Aorta (tissue), 5 donors: ENCODE data around the gene GLG1. TPM values are rescaled to one million over a fixed set of nuclear protein-coding genes. Genes with fewer than 3 reads are reported as not detected.
A peak's percentile ranks its signal among the peaks of the same experiment; 100 is the strongest.

Experiments used
- ATAC-seq: fragments of 200-7000 bp; cut with Tn5 transposase; one replicate; pipeline ENCODE4 v1.9.1; 2022; ENCODE audit warnings: moderate library complexity; ENCODE audit not compliant: low FRiP score
- DNase-seq, 2 donors: peaks; one replicate each; pipeline ENCODE4 v3.0.0-alpha.2; 2020
- H3K27ac ChIP-seq, 2 donors: one replicate each; pipeline ENCODE4 v1.5.1; 2013; ENCODE audit warnings: low read length in 2 of 2, mild to moderate bottlenecking in 2 of 2, moderate library complexity in 2 of 2, control low read depth in 1 of 2, inconsistent platforms in 1 of 2, low read depth in 1 of 2
- H3K27me3 ChIP-seq, 2 donors: one replicate each; pipeline ENCODE4 v1.6.1; 2013; ENCODE audit warnings: control low read depth in 1 of 2, low read length in 1 of 2, mild to moderate bottlenecking in 1 of 2, moderate library complexity in 1 of 2; ENCODE audit not compliant: insufficient read depth in 2 of 2, control insufficient read depth in 1 of 2
- H3K36me3 ChIP-seq, 2 donors: one replicate each; pipeline ENCODE4 v1.6.1; 2013; ENCODE audit warnings: control low read depth in 1 of 2, low read length in 1 of 2, mild to moderate bottlenecking in 1 of 2; ENCODE audit not compliant: insufficient read depth in 2 of 2, control insufficient read depth in 1 of 2
- H3K4me1 ChIP-seq, 2 donors: one replicate each; pipeline ENCODE4 v1.6.1; 2013; ENCODE audit warnings: low read length in 2 of 2, control low read depth in 1 of 2, mild to moderate bottlenecking in 1 of 2, moderate library complexity in 1 of 2; ENCODE audit not compliant: insufficient read depth in 2 of 2, control insufficient read depth in 1 of 2
- H3K4me3 ChIP-seq, 2 donors: one replicate each; pipeline ENCODE4 v1.5.1; 2013; ENCODE audit warnings: low read length in 2 of 2, control low read depth in 1 of 2, mild to moderate bottlenecking in 1 of 2
- H3K9me3 ChIP-seq: one replicate; pipeline ENCODE4 v1.6.1; 2013; ENCODE audit warnings: mild to moderate bottlenecking, low read length; ENCODE audit not compliant: control insufficient read depth
- WGBS, 2 donors: extraction: QIAGEN DNeasy Blood & Tissue Kit; methylation state at CpG; one replicate each; pipeline ENCODE4 v1.1.7; 2013; 5-methylcytosine and 5-hydroxymethylcytosine counted together
- intact Hi-C, 2 donors: fragments of 100-400 bp; cut with DNase I; formaldehyde crosslinking; loops; one replicate each; pipeline versions ENCODE4 v1.14.2 to v1.15.0; 2022
- polyA plus RNA-seq, 2 donors: library from polyadenylated mRNA; stranded (reverse); fragments of 200-250 nt; gene quantifications; one replicate each; pipeline ENCODE4 v1.2.3, GENCODE V29; 2013
- total RNA-seq, 2 donors: library from RNA; stranded (reverse); fragmentation: NEBNext Ultra II Directional; extraction: Animal tissue kit (Norgen Biotek cat#: 25700); gene quantifications; one replicate each; pipeline ENCODE4 v1.2.1, GENCODE V29; 2021
- donor health status: healthy with polysubstance abuse.
- donor health status: Bipolar disorder and iron deficiency.
- donor health status: DM: no; HTN: no; CAD: no.
- donor health status: DM: no; HTN: no; CAD: no.
- donor health status: DM: yes; HTN: yes; CAD: no.

Gene GLG1
- total and polyA plus RNA-seq, 4 donors = 26.2 to 173 (median 114) TPM

DNA sequence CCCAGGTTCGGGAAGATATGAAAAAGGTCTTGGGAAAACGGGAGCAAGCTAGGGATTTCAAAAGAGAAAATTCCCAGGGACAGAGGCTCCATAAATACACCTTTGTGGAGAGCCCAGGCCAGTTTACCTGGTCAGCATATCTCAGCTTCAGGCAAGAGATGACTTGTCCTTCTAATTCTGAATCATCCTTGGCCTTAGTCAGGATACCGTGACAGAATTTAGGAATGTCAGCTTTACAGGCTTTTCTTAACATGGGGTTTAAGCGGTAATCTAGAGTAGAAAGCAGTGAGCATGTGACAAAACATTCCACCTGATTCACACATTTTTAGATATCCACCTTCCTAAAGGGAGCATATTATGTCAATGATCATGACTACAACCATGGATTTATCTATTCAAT lies 144.6 kb downstream of the GLG1 start:
- Histone ChIP-seq H3K4me3 (no peak overlapping the region), H3K36me3 (peaks cover 8 to 9% of the 10 kb centered on the region in 2 donors), H3K27me3 (no peaks in the 10 kb centered on the region), H3K9me3 (no peaks in the 10 kb centered on the region), H3K27ac (no peak overlapping the region), H3K4me1 (no peaks in the 10 kb centered on the region)
- 90 to 93% methylated on average over 4 of the region's 4 CpGs for WGBS, 2 donors
- DNase-seq = no peak
- no peak for ATAC-seq
- intact Hi-C loops = no loop called here

DNA sequence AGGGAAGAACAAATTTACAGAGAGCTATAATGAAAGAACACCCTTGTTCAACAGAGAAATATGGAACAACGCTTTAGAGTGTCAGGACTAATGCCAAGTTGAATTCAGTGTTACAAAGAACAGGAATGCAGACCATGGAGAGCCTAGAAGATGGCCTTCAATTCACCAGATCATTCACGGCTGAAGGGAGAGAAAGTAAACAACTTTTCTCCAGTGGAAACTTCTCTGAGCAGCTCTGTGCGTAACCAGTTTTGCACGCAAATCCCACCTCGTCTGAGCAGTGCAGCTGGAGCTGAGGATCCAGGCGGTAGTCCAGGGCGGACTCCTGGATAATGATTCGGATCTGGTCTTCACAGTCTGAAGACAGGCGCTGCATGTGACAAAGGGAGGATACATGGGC lies 145.1 kb downstream of the GLG1 start:
- intact Hi-C loops = no loop called here
- DNase-seq = no peak
- WGBS, 2 donors = 88 to 91% methylated on average over 9 of the region's 9 CpGs
- no peak for ATAC-seq
- peaks cover 7% of the 10 kb centered on the region in 2 donors for H3K36me3 ChIP-seq
- no peak overlapping the region for H3K4me3 ChIP-seq
- H3K9me3 ChIP-seq = no peaks in the 10 kb centered on the region
- H3K27ac ChIP-seq = no peak overlapping the region
- H3K4me1 ChIP-seq = no peaks in the 10 kb centered on the region
- H3K27me3 ChIP-seq = no peaks in the 10 kb centered on the region

DNA sequence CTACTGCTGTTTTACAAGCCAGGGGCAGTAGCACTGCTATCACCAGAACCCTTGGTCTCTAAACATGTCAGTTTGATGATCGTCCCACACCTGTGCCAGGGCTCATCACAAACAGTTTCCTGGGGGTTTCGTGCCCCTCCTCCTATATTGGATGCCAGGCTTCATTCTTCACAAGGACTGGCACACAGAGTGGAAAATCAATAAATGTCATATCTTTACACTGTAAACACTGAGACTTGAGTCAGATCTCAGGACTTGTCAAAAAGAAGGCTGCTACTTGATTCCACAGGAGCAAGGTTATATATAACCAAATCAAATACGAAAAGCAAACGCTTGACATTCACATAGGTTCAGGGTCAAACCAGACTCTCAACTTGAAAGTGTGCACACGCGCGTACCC lies 146.4 kb downstream of the GLG1 start:
- no peak overlapping the region for H3K27ac ChIP-seq
- H3K36me3 ChIP-seq = peaks cover 7% of the 10 kb centered on the region in 2 donors
- 84 to 88% methylated on average over 7 of the region's 7 CpGs for WGBS, 2 donors
- DNase-seq (no peak), ATAC-seq (no peak)
- no peaks in the 10 kb centered on the region for H3K9me3 ChIP-seq
- H3K4me1 ChIP-seq = no peaks in the 10 kb centered on the region
- H3K4me3 ChIP-seq = no peak overlapping the region
- intact Hi-C loops = no loop called here
- no peaks in the 10 kb centered on the region for H3K27me3 ChIP-seq

DNA sequence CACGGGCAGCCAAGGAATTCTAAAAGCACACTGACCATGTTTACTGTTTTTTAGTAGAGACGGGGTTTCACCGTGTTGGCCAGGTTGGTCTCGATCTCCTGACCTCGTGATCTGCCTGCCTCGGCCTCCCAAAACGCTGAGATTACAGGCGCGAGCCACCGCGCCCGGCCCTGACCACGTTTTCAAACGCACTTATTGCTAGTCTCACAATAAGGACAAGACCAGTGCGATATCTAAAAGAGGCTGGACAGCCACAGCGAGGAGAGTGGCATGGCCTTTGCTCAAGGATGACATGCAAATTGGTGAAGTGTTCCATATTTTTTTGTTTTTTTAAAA lies 150.7 kb downstream of the GLG1 start:
- no peak overlapping the region for H3K27ac ChIP-seq
- no peaks in the 10 kb centered on the region for H3K9me3 ChIP-seq
- no peaks in the 10 kb centered on the region for H3K4me1 ChIP-seq
- intact Hi-C loops = no loop called here
- no peak overlapping the region for H3K4me3 ChIP-seq
- ATAC-seq = no peak
- H3K27me3 ChIP-seq = no peaks in the 10 kb centered on the region
- peak in 1 of 2 donors; percentile 56 for DNase-seq
- 95% methylated on average over 16 of the region's 16 CpGs for WGBS, 2 donors
- peaks cover 3 to 5% of the 10 kb centered on the region in 2 donors for H3K36me3 ChIP-seq

DNA sequence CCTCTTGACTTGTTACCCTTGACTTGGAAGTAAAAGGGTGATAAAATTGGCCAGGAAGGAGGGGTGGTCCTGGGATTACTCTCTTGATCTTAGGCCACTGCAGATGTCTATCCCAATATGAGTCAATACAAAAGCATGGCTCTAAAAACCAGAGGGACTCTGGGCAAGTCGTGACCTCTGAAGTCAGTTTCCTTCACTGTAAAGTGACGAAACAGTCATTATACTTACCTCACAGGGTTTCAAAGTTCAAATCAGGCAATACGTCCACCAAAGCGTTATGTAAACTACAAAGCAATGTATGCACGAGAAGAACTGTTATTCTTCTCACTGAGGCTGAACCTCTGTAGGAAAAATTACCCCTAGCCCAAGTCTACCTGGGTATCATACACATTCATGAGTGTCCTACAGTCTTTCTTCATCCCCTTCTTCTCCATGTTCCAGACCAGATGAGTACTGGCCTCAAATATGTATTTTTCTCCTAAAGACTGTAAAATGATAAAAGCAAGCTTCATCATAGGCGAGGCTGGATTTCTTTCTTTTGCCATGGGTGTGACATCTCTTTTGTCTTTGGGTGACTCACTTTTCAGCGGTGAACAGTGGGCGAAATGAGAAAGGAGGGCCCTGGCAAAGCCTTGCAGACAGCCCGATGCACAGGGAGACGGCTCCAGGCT lies 151.2 kb downstream of the GLG1 start:
- Histone ChIP-seq H3K27me3 (no peaks in the 10 kb centered on the region), H3K9me3 (no peaks in the 10 kb centered on the region), H3K4me3 (no peak overlapping the region), H3K4me1 (no peaks in the 10 kb centered on the region), H3K27ac (no peak overlapping the region), H3K36me3 (peaks cover 3 to 5% of the 10 kb centered on the region in 2 donors)
- 85 to 86% methylated on average over 10 of the region's 10 CpGs for WGBS, 2 donors
- DNase-seq = no peak
- intact Hi-C loops = no loop called here
- no peak for ATAC-seq

DNA sequence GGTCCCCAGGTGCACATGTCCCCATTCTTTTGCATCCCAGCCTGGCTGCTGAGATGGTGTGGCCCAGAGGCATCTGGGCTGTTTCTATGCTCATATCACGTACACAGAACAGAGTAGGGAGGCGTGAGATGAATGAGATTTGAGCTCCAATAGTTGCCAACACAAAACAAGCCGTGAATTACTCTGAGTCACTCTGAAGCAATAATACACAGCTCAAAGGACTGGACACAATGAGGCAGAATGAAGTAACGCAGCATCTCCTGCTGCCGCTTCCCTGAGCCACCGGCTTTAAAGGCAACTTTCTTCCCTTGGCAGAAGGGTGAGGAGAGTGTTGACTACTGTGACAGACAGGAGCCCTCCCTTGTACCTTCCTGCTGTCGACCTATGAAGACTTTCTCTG lies 151.7 kb downstream of the GLG1 start:
- 88% methylated on average over 7 of the region's 7 CpGs for WGBS, 2 donors
- no peaks in the 10 kb centered on the region for H3K9me3 ChIP-seq
- ATAC-seq = no peak
- no peak for DNase-seq
- no peak overlapping the region for H3K27ac ChIP-seq
- H3K4me3 ChIP-seq = no peak overlapping the region
- H3K36me3 ChIP-seq = peaks cover 3 to 5% of the 10 kb centered on the region in 2 donors
- intact Hi-C loops = no loop called here
- no peaks in the 10 kb centered on the region for H3K4me1 ChIP-seq
- H3K27me3 ChIP-seq = no peaks in the 10 kb centered on the region

DNA sequence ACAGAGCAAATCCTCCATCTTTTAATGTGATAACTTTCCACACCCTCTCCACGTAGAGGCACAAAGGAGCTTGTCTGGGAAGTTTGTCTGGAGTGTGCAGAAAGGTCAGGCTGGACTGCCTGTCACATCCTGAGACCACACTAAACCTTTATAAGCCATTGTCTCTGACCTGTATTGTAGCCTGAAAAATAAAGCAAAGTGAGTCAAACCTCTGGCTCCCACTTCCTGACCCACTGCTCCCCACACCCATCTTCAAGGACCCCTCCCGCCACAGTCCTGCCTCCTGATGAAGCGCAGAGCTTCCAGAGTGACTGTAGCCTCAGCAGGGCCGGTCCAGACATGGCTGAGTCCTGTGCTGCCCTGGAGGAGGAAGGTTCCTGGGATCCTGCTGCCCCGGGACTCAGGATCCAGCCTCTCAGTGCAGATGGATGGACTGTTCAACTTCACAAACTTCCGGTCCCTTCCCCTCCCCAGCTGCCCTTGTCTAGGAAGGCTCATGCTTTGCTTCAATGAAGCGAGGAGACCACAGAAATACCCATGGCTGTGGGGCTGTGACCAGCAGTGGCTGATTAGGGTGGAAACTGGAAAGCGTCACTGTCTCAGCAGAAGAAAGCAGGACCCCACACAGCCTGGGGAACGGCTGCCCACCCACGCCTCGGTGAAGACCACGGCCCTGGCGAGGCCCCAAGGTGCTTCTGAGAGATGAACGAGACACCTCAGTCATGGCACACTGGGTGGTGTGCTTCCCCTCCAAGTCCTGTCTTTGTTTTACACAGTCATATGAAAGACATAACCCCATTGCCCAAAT lies 154.8 kb downstream of the GLG1 start:
- H3K36me3 ChIP-seq = peaks cover 0 to 3% of the 10 kb centered on the region in 2 donors
- H3K9me3 ChIP-seq = no peaks in the 10 kb centered on the region
- no peaks in the 10 kb centered on the region for H3K4me1 ChIP-seq
- DNase-seq = peak in 1 of 2 donors; percentile 57
- intact Hi-C loops = no loop called here
- no peak overlapping the region for H3K4me3 ChIP-seq
- 86 to 91% methylated on average over 14 of the region's 14 CpGs for WGBS, 2 donors
- no peak overlapping the region for H3K27ac ChIP-seq
- no peaks in the 10 kb centered on the region for H3K27me3 ChIP-seq
- ATAC-seq = no peak

DNA sequence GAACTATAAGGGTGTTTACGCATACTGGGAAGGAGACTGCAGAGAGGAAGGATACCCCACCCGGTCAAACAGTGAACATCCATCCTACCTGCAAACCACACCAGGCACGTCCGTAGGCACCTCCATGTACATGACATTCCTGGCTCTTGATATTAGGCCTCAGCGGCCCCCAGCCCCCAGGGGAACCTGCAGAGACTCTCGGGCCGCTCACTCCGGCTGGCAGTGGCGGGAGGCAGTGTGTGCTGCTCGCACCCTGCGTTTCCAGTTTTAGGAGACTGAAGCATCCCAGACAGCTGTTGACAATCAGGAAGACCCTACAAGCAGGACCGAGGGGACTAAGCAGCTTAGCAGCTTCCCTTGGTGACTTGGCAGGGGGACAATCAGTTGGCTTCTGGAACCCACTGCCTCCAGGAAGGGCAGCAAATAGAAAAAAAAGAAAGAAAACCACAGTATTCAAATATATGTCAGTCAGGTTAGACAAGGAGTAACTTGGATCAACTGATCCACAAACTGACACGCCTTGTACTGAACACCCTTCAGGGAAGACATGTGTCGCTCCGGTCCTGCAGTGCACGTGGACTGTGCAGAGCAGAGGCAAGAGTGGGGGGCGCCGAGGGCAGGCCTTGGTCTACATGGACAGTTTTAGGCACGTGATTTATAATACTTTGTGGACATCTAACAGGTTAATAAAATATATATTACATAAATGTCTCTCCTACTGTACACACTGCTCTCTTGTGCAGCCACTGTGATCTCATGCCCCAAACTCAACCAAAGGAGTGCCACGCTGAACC lies 155.8 kb downstream of the GLG1 start:
- Histone ChIP-seq H3K4me3 (no peak overlapping the region), H3K36me3 (peaks cover 0 to 3% of the 10 kb centered on the region in 2 donors), H3K27ac (no peak overlapping the region), H3K9me3 (no peaks in the 10 kb centered on the region), H3K4me1 (no peaks in the 10 kb centered on the region), H3K27me3 (no peaks in the 10 kb centered on the region)
- ATAC-seq (no peak), DNase-seq (no peak)
- intact Hi-C loops = no loop called here
- WGBS, 2 donors = 91 to 94% methylated on average over 20 of the region's 20 CpGs
